CD4-positive, alpha-beta T cell (primary cell): Measurements from ENCODE around the gene IGFBP5. TPM values are rescaled to one million over a fixed set of nuclear protein-coding genes. Genes with fewer than 3 reads are reported as not detected.

Experiments used
- ATAC-seq: fragments of 200-7000 bp; cut with Tn5 transposase; one replicate; pipeline ENCODE4 v1.10.0; 2022; ENCODE audit warnings: mild to moderate bottlenecking; ENCODE audit not compliant: poor library complexity
- CTCF ChIA-PET: fragments of 350-600 bp; sonication (Branson Sonifier 250); formaldehyde crosslinking; loops from one replicate; lab custom pipeline; 2021; ENCODE audit warnings: antibody characterized with exemption, inconsistent platforms; lab: Charles Lee
- POLR2A ChIA-PET: fragments of 350-600 bp; sonication (Branson Sonifier 250); formaldehyde crosslinking; loops from one replicate; lab custom pipeline; 2021; ENCODE audit warnings: antibody characterized with exemption, inconsistent platforms; lab: Charles Lee
- DNase-seq, 14 experiments: peaks; one replicate each; pipeline ENCODE4 v3.0.0-alpha.2; 2013 to 2020; ENCODE audit warnings: mixed read lengths in 2 of 14
- H3K27ac ChIP-seq, 2 donors: one replicate each; pipeline versions ENCODE4 v1.5.1 to v1.7.0; 2013; ENCODE audit warnings: low read length in 2 of 2, low read depth in 1 of 2, mild to moderate bottlenecking in 1 of 2
- H3K27me3 ChIP-seq, 2 experiments: 1 replicate in 1 of 2; 2 replicates in 1 of 2; pipeline versions ENCODE4 v1.6.1 to v1.7.0; 2013; ENCODE audit warnings: low read length in 2 of 2, control low read depth in 1 of 2, mild to moderate bottlenecking in 1 of 2, moderate library complexity in 1 of 2; ENCODE audit not compliant: insufficient read depth in 2 of 2, control insufficient read depth in 1 of 2
- H3K36me3 ChIP-seq: one replicate; pipeline ENCODE4 v1.6.1; 2013; ENCODE audit warnings: low read length, control low read depth; ENCODE audit not compliant: insufficient read depth
- H3K4me1 ChIP-seq: one replicate; pipeline ENCODE4 v1.6.1; 2013; ENCODE audit warnings: low read length, control low read depth; ENCODE audit not compliant: insufficient read depth
- H3K4me3 ChIP-seq: one replicate; pipeline ENCODE4 v1.5.1; 2013; ENCODE audit warnings: mild to moderate bottlenecking, low read length, moderate library complexity
- H3K9me3 ChIP-seq, 2 experiments: 1 replicate in 1 of 2; 2 replicates in 1 of 2; pipeline versions ENCODE4 v1.6.1 to v1.7.0; 2013; ENCODE audit warnings: low read length in 2 of 2, mild to moderate bottlenecking in 2 of 2, control low read depth in 1 of 2, moderate library complexity in 1 of 2; ENCODE audit not compliant: control insufficient read depth in 1 of 2, insufficient read depth in 1 of 2
- H3K27ac Mint-ChIP-seq: one replicate; pipeline ENCODE4 v1.8.0; 2020; ENCODE audit warnings: mixed read lengths
- H3K27me3 Mint-ChIP-seq: one replicate; pipeline ENCODE4 v1.8.0; 2021; ENCODE audit warnings: mixed read lengths
- H3K36me3 Mint-ChIP-seq: one replicate; pipeline ENCODE4 v1.8.0; 2021; ENCODE audit warnings: low read depth, mixed read lengths
- H3K4me1 Mint-ChIP-seq: one replicate; pipeline ENCODE4 v1.8.0; 2021; ENCODE audit warnings: low read depth, mixed read lengths
- H3K4me3 Mint-ChIP-seq: one replicate; pipeline ENCODE4 v1.8.0; 2020; ENCODE audit warnings: mild to moderate bottlenecking, mixed read lengths
- H3K9me3 Mint-ChIP-seq: one replicate; pipeline ENCODE4 v1.8.0; 2020; ENCODE audit warnings: mixed read lengths
- CTCF ChIP-seq: fragments of 200-600 bp; IDR thresholded peaks from one replicate; pipeline ENCODE4 v1.8.0; 2022; ENCODE audit warnings: antibody characterized with exemption, mild to moderate bottlenecking
- intact Hi-C, 2 experiments: fragments of 100-400 bp; cut with DNase I in 1 of 2; cut with micrococcal nuclease in 1 of 2; formaldehyde crosslinking; loops; one replicate each; pipeline versions ENCODE4 v1.15.1 to v1.9.0; 2023 to 2025; cut with DNase I, micrococcal nuclease
- total RNA-seq, 174 experiments: library from RNA in 2 of 174; stranded (reverse) in 2 of 174; gene quantifications; one replicate each; pipeline ENCODE4 v1.2.3 and lab custom pipeline; 2021 to 2026

IGFBP5 gene
- total RNA-seq, 2 experiments from 2014 or later: not detected

- no peaks in the 10 kb centered on the region for H3K27me3 Mint-ChIP-seq
- no peak overlapping the region for H3K4me3 ChIP-seq
- no peak overlapping the region for H3K27ac Mint-ChIP-seq
- H3K4me1 Mint-ChIP-seq: no peaks in the 10 kb centered on the region
- ATAC-seq: no peak
- no peaks in the 10 kb centered on the region for H3K9me3 Mint-ChIP-seq
- H3K9me3 ChIP-seq: no peaks in the 10 kb centered on the region
- ChIA-PET CTCF (no interaction called here), POLR2A (no interaction called here)
- TF ChIP-seq CTCF: no peak
- no peak overlapping the region for H3K4me3 Mint-ChIP-seq
- no peaks in the 10 kb centered on the region for H3K36me3 ChIP-seq
- intact Hi-C loops: no loop called here
- H3K27ac ChIP-seq: no peak overlapping the region
- no peaks in the 10 kb centered on the region for H3K4me1 ChIP-seq
- no peak for DNase-seq
- no peaks in the 10 kb centered on the region for H3K36me3 Mint-ChIP-seq
- no peaks in the 10 kb centered on the region for H3K27me3 ChIP-seq
Observed at GRCh38 chr2:216735086-216735485, 39.7 kb upstream of the IGFBP5 start.

- Mint-ChIP-seq H3K36me3 (no peaks in the 10 kb centered on the region), H3K9me3 (no peaks in the 10 kb centered on the region), H3K27me3 (no peaks in the 10 kb centered on the region), H3K27ac (no peak overlapping the region), H3K4me3 (no peak overlapping the region), H3K4me1 (no peaks in the 10 kb centered on the region)
- ATAC-seq (no peak), DNase-seq (no peak)
- H3K27me3 ChIP-seq: no peaks in the 10 kb centered on the region
- no peak overlapping the region for H3K4me3 ChIP-seq
- no peaks in the 10 kb centered on the region for H3K4me1 ChIP-seq
- TF ChIP-seq CTCF: no peak
- H3K27ac ChIP-seq: no peak overlapping the region
- CTCF ChIA-PET: no interaction called here
- no peaks in the 10 kb centered on the region for H3K36me3 ChIP-seq
- POLR2A ChIA-PET: no interaction called here
- H3K9me3 ChIP-seq: no peaks in the 10 kb centered on the region
- intact Hi-C loops: no loop called here
Observed at GRCh38 chr2:216733046-216733445, 37.7 kb upstream of the IGFBP5 start.

- Histone ChIP-seq H3K27me3 (no peaks in the 10 kb centered on the region), H3K36me3 (no peaks in the 10 kb centered on the region), H3K9me3 (no peaks in the 10 kb centered on the region), H3K4me3 (no peak overlapping the region), H3K27ac (no peak overlapping the region), H3K4me1 (no peaks in the 10 kb centered on the region)
- Mint-ChIP-seq H3K27ac (no peak overlapping the region), H3K4me1 (no peaks in the 10 kb centered on the region), H3K4me3 (no peak overlapping the region), H3K9me3 (no peaks in the 10 kb centered on the region), H3K36me3 (no peaks in the 10 kb centered on the region), H3K27me3 (no peaks in the 10 kb centered on the region)
- ChIA-PET POLR2A (no interaction called here), CTCF (no interaction called here)
- intact Hi-C loops: no loop called here
- TF ChIP-seq CTCF: no peak
- no peak for ATAC-seq
- DNase-seq: no peak
Observed at GRCh38 chr2:216732334-216732733, 37.0 kb upstream of the IGFBP5 start.
